Hepatocyte (in vitro differentiated cells): ENCODE data around the gene MAB21L3.

Source experiments
- EZH2 ChIP-seq: fragments of 200-600 bp; sonication (generic); IDR thresholded peaks from 2 replicates; pipeline ENCODE4 v1.6.1; 2016; ENCODE audit warnings: antibody characterized with exemption, mild to moderate bottlenecking, borderline replicate concordance
- TF ChIP-seq, protein P1 (sequence below): fragments of 200-600 bp; sonication (generic); IDR thresholded peaks from 2 replicates; pipeline ENCODE4 v1.5.1; 2016; ENCODE audit warnings: antibody characterized with exemption, mild to moderate bottlenecking; ENCODE audit not compliant: poor library complexity

DNA sequence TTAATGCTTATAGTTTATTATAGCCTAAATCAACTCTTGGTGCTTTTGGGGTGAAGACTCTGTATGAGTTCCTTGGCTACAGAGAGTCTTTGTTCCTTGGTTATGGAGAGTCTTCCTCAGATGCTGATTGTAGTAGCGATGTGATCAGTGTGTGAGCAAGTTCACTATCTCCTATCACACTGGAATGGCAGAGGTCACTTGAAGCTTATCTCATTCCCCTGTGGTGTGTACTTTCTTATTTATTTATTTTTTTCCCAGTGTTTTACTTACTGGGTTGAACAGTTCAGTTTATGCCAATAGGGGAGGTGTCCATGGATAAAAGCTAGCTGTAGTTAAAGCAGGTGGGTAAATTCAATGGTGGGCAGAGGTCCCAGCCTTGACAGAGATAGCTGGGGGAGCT lies 20.1 kb upstream of the MAB21L3 start:
- TF ChIP-seq, protein P1, sequence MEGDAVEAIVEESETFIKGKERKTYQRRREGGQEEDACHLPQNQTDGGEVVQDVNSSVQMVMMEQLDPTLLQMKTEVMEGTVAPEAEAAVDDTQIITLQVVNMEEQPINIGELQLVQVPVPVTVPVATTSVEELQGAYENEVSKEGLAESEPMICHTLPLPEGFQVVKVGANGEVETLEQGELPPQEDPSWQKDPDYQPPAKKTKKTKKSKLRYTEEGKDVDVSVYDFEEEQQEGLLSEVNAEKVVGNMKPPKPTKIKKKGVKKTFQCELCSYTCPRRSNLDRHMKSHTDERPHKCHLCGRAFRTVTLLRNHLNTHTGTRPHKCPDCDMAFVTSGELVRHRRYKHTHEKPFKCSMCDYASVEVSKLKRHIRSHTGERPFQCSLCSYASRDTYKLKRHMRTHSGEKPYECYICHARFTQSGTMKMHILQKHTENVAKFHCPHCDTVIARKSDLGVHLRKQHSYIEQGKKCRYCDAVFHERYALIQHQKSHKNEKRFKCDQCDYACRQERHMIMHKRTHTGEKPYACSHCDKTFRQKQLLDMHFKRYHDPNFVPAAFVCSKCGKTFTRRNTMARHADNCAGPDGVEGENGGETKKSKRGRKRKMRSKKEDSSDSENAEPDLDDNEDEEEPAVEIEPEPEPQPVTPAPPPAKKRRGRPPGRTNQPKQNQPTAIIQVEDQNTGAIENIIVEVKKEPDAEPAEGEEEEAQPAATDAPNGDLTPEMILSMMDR, result no peak
- TF ChIP-seq EZH2, result no peak
